Activated naive CD8-positive, alpha-beta T cell treated with anti-CD3 and anti-CD28 coated beads, Interleukin-2, amount 10 ng/mL, durations not matched to agents 7 days and 5 days (primary cell): ENCODE results near the gene TMEM81. TPM values are rescaled to one million over a fixed set of nuclear protein-coding genes. Genes with fewer than 3 reads are reported as not detected.

Experiments
- ATAC-seq: fragments of 150-1000 bp; cut with Tn5 transposase; one replicate; pipeline ENCODE4 v1.10.0; 2021; ENCODE audit warnings: low read depth, moderate library complexity
- POLR2A ChIA-PET: fragments of 350-600 bp; sonication (Branson Sonifier 250); formaldehyde crosslinking; loops from one replicate; lab custom pipeline; 2021; ENCODE audit warnings: antibody characterized with exemption; lab: Charles Lee
- DNase-seq: peaks from one replicate; pipeline ENCODE4 v3.0.0; 2021
- H3K27ac Mint-ChIP-seq: one replicate; pipeline ENCODE4 v1.8.0; 2022; ENCODE audit warnings: mild to moderate bottlenecking, mixed read lengths
- H3K27me3 Mint-ChIP-seq: one replicate; pipeline ENCODE4 v1.8.0; 2022; ENCODE audit warnings: mild to moderate bottlenecking, moderate library complexity, mixed read lengths
- H3K36me3 Mint-ChIP-seq: one replicate; pipeline ENCODE4 v1.8.0; 2021; ENCODE audit warnings: mild to moderate bottlenecking, mixed read lengths
- H3K4me1 Mint-ChIP-seq: one replicate; pipeline ENCODE4 v1.8.0; 2021; ENCODE audit warnings: mixed read lengths
- H3K4me3 Mint-ChIP-seq: one replicate; pipeline ENCODE4 v1.8.0; 2022; ENCODE audit warnings: mild to moderate bottlenecking, moderate library complexity, mixed read lengths
- H3K9me3 Mint-ChIP-seq: one replicate; pipeline ENCODE4 v1.8.0; 2021; ENCODE audit warnings: mixed read lengths
- total RNA-seq, 2 experiments: library from RNA; stranded (reverse); gene quantifications; one replicate each; pipeline ENCODE4 v1.2.3, GENCODE V29; 2021

TMEM81 gene
- total RNA-seq, 2 experiments from 2014 or later: 3.9 to 4.0 TPM

DNA sequence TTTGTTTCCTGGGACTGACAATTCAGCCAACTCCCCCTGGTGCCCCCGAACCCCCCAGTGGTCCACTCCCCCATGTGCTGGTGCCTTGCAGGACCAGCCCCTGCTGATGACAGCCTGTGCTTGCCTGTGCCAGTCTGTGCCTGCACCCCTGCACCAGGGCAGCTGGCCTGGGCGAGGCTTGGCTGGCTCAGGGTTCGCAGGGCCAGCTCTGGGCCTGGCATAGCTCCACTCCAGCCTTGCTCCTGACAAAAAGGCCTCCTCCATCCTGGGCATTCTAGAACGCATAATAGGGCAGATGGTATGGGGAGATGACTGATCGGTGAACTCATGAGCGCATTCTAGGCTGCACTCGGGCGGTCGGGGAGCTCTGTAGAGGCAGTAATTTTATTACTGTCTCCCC is 35.9 kb downstream of the TMEM81 start:
- no peak overlapping the region for H3K4me3 Mint-ChIP-seq
- no peaks in the 10 kb centered on the region for H3K4me1 Mint-ChIP-seq
- DNase-seq: no peak
- peaks cover 43% of the 10 kb centered on the region for H3K27me3 Mint-ChIP-seq
- no peaks in the 10 kb centered on the region for H3K9me3 Mint-ChIP-seq
- ATAC-seq: no peak
- no peaks in the 10 kb centered on the region for H3K36me3 Mint-ChIP-seq
- POLR2A ChIA-PET: no interaction called here
- no peak overlapping the region for H3K27ac Mint-ChIP-seq

GRCh38 chr1:205047764-205048231 is 36.5 kb downstream of the TMEM81 start:
- Mint-ChIP-seq H3K9me3 (no peaks in the 10 kb centered on the region), H3K27me3 (peaks cover 45% of the 10 kb centered on the region), H3K4me3 (no peak overlapping the region), H3K27ac (no peak overlapping the region), H3K36me3 (no peaks in the 10 kb centered on the region), H3K4me1 (no peaks in the 10 kb centered on the region)
- DNase-seq (no peak), ATAC-seq (no peak)
- POLR2A ChIA-PET: no interaction called here

DNA sequence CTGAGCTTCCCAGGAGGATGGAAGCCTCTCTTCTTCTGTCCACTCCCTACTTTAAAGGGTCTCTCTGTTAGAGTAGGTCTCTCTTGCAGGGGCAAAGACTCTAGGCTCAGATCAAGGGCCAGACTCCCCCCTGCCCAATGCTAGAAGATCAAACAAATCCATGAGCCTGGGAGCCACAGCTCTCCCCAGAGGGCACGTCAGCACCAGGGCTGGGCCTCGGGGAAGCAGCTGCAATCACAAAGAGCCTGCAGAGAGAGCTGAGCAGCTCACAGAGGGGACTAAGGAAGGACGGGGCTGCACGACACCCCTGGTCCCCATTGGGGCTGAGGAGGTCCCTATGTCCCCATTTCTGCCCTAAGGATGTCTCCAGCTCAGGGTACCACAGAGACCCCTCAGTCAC is 37.4 kb downstream of the TMEM81 start:
- POLR2A ChIA-PET: no interaction called here
- no peaks in the 10 kb centered on the region for H3K4me1 Mint-ChIP-seq
- no peaks in the 10 kb centered on the region for H3K36me3 Mint-ChIP-seq
- peaks cover 55% of the 10 kb centered on the region for H3K27me3 Mint-ChIP-seq
- no peak overlapping the region for H3K4me3 Mint-ChIP-seq
- no peak overlapping the region for H3K27ac Mint-ChIP-seq
- no peaks in the 10 kb centered on the region for H3K9me3 Mint-ChIP-seq
- DNase-seq (no peak), ATAC-seq (no peak)

DNA sequence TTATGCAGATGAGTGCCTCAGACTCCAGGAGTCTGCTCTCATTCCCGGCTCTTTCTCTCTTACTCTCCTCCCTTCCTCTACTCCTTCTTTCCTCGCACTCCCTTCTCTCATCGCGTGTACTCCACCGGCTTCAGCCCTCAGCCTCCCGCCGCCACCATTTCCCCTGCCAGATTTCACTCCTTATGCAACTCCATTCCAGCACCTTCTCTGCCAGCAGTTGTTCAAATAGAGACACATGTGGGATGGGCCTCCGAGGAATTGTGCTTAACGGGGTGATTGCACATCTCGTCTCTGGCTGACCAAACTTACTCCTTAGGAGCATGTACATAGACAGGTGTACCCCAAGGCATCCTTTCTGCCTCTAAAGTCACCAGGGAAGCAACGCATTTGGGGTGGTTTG is 39.1 kb downstream of the TMEM81 start:
- Mint-ChIP-seq H3K9me3 (no peaks in the 10 kb centered on the region), H3K36me3 (no peaks in the 10 kb centered on the region), H3K4me1 (no peaks in the 10 kb centered on the region), H3K27ac (no peak overlapping the region), H3K4me3 (no peak overlapping the region), H3K27me3 (peaks cover 69% of the 10 kb centered on the region)
- DNase-seq (no peak), ATAC-seq (no peak)
- POLR2A ChIA-PET: no interaction called here

- ATAC-seq: no peak
- H3K9me3 Mint-ChIP-seq: no peaks in the 10 kb centered on the region
- DNase-seq: no peak
- no peak overlapping the region for H3K27ac Mint-ChIP-seq
- no peaks in the 10 kb centered on the region for H3K4me1 Mint-ChIP-seq
- no peaks in the 10 kb centered on the region for H3K36me3 Mint-ChIP-seq
- POLR2A ChIA-PET: no interaction called here
- peaks cover 72% of the 10 kb centered on the region for H3K27me3 Mint-ChIP-seq
- H3K4me3 Mint-ChIP-seq: no peak overlapping the region
Observed at GRCh38 chr1:205044741-205045140, 39.5 kb downstream of the TMEM81 start.

GRCh38 chr1:205043866-205044265 is 40.4 kb downstream of the TMEM81 start:
- DNase-seq (no peak), ATAC-seq (peak; percentile 13)
- no peaks in the 10 kb centered on the region for H3K36me3 Mint-ChIP-seq
- no peak overlapping the region for H3K27ac Mint-ChIP-seq
- peaks cover 72% of the 10 kb centered on the region for H3K27me3 Mint-ChIP-seq
- no peaks in the 10 kb centered on the region for H3K9me3 Mint-ChIP-seq
- no peaks in the 10 kb centered on the region for H3K4me1 Mint-ChIP-seq
- POLR2A ChIA-PET: no interaction called here
- no peak overlapping the region for H3K4me3 Mint-ChIP-seq

GRCh38 chr1:205042911-205043806 is 41.1 kb downstream of the TMEM81 start, which contains the start of gene CNTN2:
CNTN2 (plus strand) TSS chr1:205043212; CDS start chr1:205053186, 9,974 bp downstream.
- ATAC-seq (no peak), DNase-seq (no peak)
- H3K9me3 Mint-ChIP-seq: no peaks in the 10 kb centered on the region
- POLR2A ChIA-PET: no interaction called here
- H3K27me3 Mint-ChIP-seq: peaks cover 69% of the 10 kb centered on the region
- H3K27ac Mint-ChIP-seq: no peak within 1 kb of the TSS
- H3K4me1 Mint-ChIP-seq: no peaks in the 10 kb centered on the region
- no peak within 1 kb of the TSS for H3K4me3 Mint-ChIP-seq
- H3K36me3 Mint-ChIP-seq: no peaks in the 10 kb centered on the region

GRCh38 chr1:205041998-205042910 is 42.0 kb downstream of the TMEM81 start:
- Mint-ChIP-seq H3K27ac (no peak overlapping the region), H3K27me3 (peaks cover 68% of the 10 kb centered on the region), H3K9me3 (no peaks in the 10 kb centered on the region), H3K4me1 (no peaks in the 10 kb centered on the region), H3K4me3 (no peak overlapping the region), H3K36me3 (no peaks in the 10 kb centered on the region)
- POLR2A ChIA-PET: no interaction called here
- DNase-seq (no peak), ATAC-seq (no peak)

- POLR2A ChIA-PET: no interaction called here
- no peak for DNase-seq
- no peaks in the 10 kb centered on the region for H3K36me3 Mint-ChIP-seq
- no peaks in the 10 kb centered on the region for H3K9me3 Mint-ChIP-seq
- no peaks in the 10 kb centered on the region for H3K4me1 Mint-ChIP-seq
- H3K27me3 Mint-ChIP-seq: peaks cover 67% of the 10 kb centered on the region
- H3K4me3 Mint-ChIP-seq: no peak overlapping the region
- ATAC-seq: no peak
- H3K27ac Mint-ChIP-seq: no peak overlapping the region
Observed at GRCh38 chr1:205041001-205041715, 43.1 kb downstream of the TMEM81 start.

DNA sequence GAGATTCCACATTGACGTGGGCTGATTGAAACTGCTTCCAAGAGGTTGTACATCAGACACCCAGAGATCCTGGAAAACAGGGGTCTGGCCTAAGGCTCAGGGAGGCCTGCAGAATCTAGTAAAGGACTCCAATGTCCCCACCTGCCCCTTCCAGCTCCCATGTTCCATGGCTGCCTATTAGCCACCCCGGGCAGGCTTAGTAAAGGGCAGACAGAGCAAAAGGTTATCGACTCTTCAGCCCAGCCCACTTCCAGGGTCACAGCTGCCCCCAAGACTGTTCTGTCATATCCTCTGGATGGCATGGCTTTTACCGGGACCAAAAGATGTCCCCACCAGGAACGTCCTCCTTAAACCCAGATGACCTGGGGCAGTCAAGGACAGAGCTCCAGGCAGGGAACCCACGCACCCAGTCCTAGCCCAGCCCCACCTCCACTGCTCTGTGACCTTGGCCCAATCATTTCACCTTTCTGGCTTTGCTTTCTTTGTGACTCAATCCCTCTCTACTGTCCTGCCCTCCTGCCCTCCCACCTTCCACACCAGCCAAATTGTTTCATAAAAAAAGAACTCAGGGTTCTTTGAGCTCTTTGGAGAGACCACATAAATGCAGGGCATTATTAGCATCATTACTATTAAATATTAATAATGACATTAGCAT is 46.0 kb downstream of the TMEM81 start:
- DNase-seq: no peak
- POLR2A ChIA-PET: no interaction called here
- Mint-ChIP-seq H3K4me1 (no peaks in the 10 kb centered on the region), H3K27me3 (peaks cover 44% of the 10 kb centered on the region), H3K27ac (no peak overlapping the region), H3K36me3 (no peaks in the 10 kb centered on the region), H3K4me3 (no peak overlapping the region), H3K9me3 (no peaks in the 10 kb centered on the region)
- ATAC-seq: no peak

DNA sequence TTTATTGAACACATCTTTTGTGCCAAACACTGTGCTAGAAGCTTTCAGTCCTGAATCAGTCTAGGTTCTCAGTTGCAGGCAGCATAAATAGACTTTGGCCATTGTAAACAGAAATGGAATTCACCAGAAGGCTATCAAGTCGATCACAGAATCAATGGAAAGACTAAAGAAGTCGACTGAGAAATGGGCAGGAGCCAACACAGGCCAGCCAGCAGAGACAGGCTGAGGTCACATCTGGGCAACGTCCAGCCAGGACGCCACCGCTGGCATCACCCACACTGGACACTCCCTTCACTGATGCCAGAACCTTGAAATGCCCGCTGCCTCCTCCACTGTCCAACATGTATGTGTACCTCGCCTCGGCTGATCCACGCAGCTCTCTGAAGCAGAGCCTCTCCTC is 46.7 kb downstream of the TMEM81 start:
- Mint-ChIP-seq H3K27ac (no peak overlapping the region), H3K9me3 (no peaks in the 10 kb centered on the region), H3K27me3 (peaks cover 40% of the 10 kb centered on the region), H3K4me3 (no peak overlapping the region), H3K36me3 (no peaks in the 10 kb centered on the region), H3K4me1 (no peaks in the 10 kb centered on the region)
- no peak for DNase-seq
- no peak for ATAC-seq
- POLR2A ChIA-PET: no interaction called here
